ENCODE results near the gene MEAK7. TPM values are rescaled to one million over a fixed set of nuclear protein-coding genes. Genes with fewer than 3 reads are reported as not detected.

The MEAK7 gene
- total and polyA plus RNA-seq, 2 of the 8 experiments (the other 6 are each of a cell fraction or from before 2014, with no cell fraction given): 9.6 to 19.6 TPM

DNA sequence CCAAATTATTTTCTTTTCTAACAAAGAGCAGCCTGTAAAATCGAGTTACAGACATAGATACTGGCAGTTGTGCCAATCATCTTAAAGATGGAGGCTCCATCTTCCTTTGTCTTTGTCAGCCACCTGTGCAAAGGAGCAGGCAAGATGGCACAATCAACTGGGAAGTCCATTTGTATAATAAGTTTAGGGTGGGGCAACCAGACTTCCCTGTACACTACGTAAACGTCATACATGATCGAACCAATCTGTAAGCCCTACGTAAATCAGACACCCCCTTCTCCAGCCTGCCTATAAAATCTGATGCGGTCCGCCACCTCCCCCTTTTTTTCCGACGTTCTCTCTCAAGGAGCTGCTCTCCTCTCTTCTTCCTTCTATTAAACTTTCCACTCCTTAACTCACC lies 31.4 kb upstream of the MEAK7 start:
- DNase-seq (ENCODE audit: low read depth in 1 of 2, low spot score in 2 of 2): no peak
- no peak for FAIRE-seq
- no peak overlapping the region for H4K91ac ChIP-seq (replicated peaks; ENCODE audit: insufficient read length, low read length)
- H3K14ac ChIP-seq (ENCODE audit: insufficient read length): no peak overlapping the region
- H2BK5ac ChIP-seq (ENCODE audit: low read depth, low read length): peak overlapping the region; percentile 26; the same call in 1 of the 2 replicates
- H4K5ac ChIP-seq (ENCODE audit: insufficient read length, low read depth, low read length): no peak overlapping the region
- H3K9ac ChIP-seq (replicated peaks in 1 of 4; ENCODE audit: extremely low read depth in 1 of 4, low read depth in 3 of 4, low read length in 3 of 4): no peak overlapping the region
- H2BK120ac ChIP-seq (replicated peaks; ENCODE audit: low read depth, low read length): no peak overlapping the region
- no peaks in the 10 kb centered on the region; a peak in 1 of 7 replicates for H3K27me3 ChIP-seq (replicated peaks in 1 of 4; ENCODE audit: control insufficient read depth in 3 of 4, extremely low read depth in 1 of 4, insufficient read depth in 3 of 4, low read length in 3 of 4)
- no peak overlapping the region for H3K18ac ChIP-seq (ENCODE audit: extremely low read depth, low read length)
- H3K36me3 ChIP-seq (ENCODE audit: control insufficient read depth in 2 of 4, insufficient read depth in 4 of 4, low read length in 3 of 4): no peaks in the 10 kb centered on the region
- no peaks in the 10 kb centered on the region for H3K23me2 ChIP-seq (ENCODE audit: low read depth, low read length)
- H3K23ac ChIP-seq (ENCODE audit: insufficient read length): no peak overlapping the region
- ChIA-PET POLR2A (ENCODE audit: partially characterized antibody) (interaction anchor here (1.1 to 1.4 kb wide), 3 partner anchors 11 to 19 kb away, joined by 3 to 5 read pairs (median 4); no protein-coding TSS in a partner anchor), CTCF (ENCODE audit: partially characterized antibody) (interaction anchor here (1.0 kb wide), 2 partner anchors 25 to 29 kb away, joined by 3 to 6 read pairs; no protein-coding TSS in a partner anchor)
- H4K20me1 ChIP-seq (replicated peaks in 1 of 2; ENCODE audit: control insufficient read depth in 1 of 2, insufficient read depth in 2 of 2, low read length in 2 of 2): no peaks in the 10 kb centered on the region
- H2AFZ ChIP-seq (ENCODE audit: low read length): no peak overlapping the region
- no peak overlapping the region for H3K4ac ChIP-seq (replicated peaks; ENCODE audit: insufficient read length, low read depth, low read length)
- H2BK12ac ChIP-seq (ENCODE audit: low read depth, low read length): 0 out of 2 replicates have a peak overlapping the region, but pooled peaks have one; percentile 22
- no peak overlapping the region for H3K4me3 ChIP-seq (ENCODE audit: extremely low read depth in 1 of 4, insufficient read depth in 2 of 4, low read depth in 3 of 4, low read length in 4 of 4)
- no peaks in the 10 kb centered on the region for H3K9me3 ChIP-seq (ENCODE audit: insufficient read depth in 2 of 2, low read depth in 1 of 2, low read length in 1 of 2)
- H3K4me1 ChIP-seq (replicated peaks in 1 of 4; ENCODE audit: control insufficient read depth in 3 of 4, insufficient read depth in 4 of 4, low read length in 3 of 4): peaks cover 13 to 30% (median 18%) of the 10 kb centered on the region in 4 experiments
- TF ChIP-seq TAF7 (optimal IDR thresholded peaks at IDR 0.05; ENCODE audit: borderline replicate concordance, low read depth, low read length) (no peak), BCL11A (IDR thresholded peaks at IDR 0.05; ENCODE audit: low read depth in 2 of 2, low read length in 2 of 2) (no peak)
- H3K4me2 ChIP-seq (ENCODE audit: insufficient read depth in 1 of 2, low read depth in 2 of 2, low read length in 2 of 2): 0 out of 4 replicates have a peak overlapping the region, but pooled peaks of 1 of the 2 experiments have one; percentile 20
- no peak overlapping the region for H3K27ac ChIP-seq (ENCODE audit: low read depth, low read length)
- no peaks in the 10 kb centered on the region for H3K79me2 ChIP-seq (ENCODE audit: control insufficient read depth in 1 of 2, insufficient read depth in 2 of 2, low read length in 2 of 2)
- no peak overlapping the region for H2AK5ac ChIP-seq (ENCODE audit: low read depth, low read length)
- peak overlapping the region; percentile 6; the same call in 1 of the 2 replicates for H2BK20ac ChIP-seq (ENCODE audit: low read length)
- 91% methylated on average over 9 of the region's 9 CpGs; no CpG with 5 or more reads in 1 of the 2 experiments for WGBS, 2 experiments (ENCODE audit: extremely low coverage in 1 of 2, insufficient coverage in 1 of 2, insufficient read length in 1 of 2, insufficient replicate concordance in 2 of 2, low coverage in 1 of 2, low lambda C conversion rate in 2 of 2, missing lambda C conversion rate in 1 of 2)
- no peak overlapping the region for H2BK15ac ChIP-seq (ENCODE audit: low read length)
- no peaks in the 10 kb centered on the region for H3K79me1 ChIP-seq (ENCODE audit: low read depth, low read length)
- H3K56ac ChIP-seq (replicated peaks; ENCODE audit: insufficient read length, low read depth, low read length): no peak overlapping the region
- no peak overlapping the region for H4K8ac ChIP-seq (ENCODE audit: extremely low read depth, insufficient read depth, low read length)
